Measurements from ENCODE around the gene SRSF1. TPM values are rescaled to one million over a fixed set of nuclear protein-coding genes. Genes with fewer than 3 reads are reported as not detected.

SRSF1 gene
- total RNA-seq, 4 donors from 2014 or later: 136 to 185 (median 156) TPM

GRCh38 chr17:57972151-57972550 is 34.9 kb downstream of the SRSF1 start:
- Histone ChIP-seq H3K4me3 (no peak overlapping the region), H3K36me3 (peaks cover 28 to 61% (median 44%) of the 10 kb centered on the region in 4 donors), H3K27ac (replicated peaks in 1 of 4) (no peak overlapping the region), H3K9me3 (no peaks in the 10 kb centered on the region), H3K4me1 (peaks cover 24 to 31% (median 24%) of the 10 kb centered on the region in 4 donors), H3K27me3 (no peaks in the 10 kb centered on the region)
- TF ChIP-seq EP300 (IDR thresholded peaks at IDR 0.05): no peak
- no peak for TF ChIP-seq POLR2A (IDR thresholded peaks at IDR 0.05; ENCODE audit: low read depth)
- TF ChIP-seq POLR2AphosphoS5 (IDR thresholded peaks at IDR 0.05): no peak
- no peak for TF ChIP-seq CTCF (IDR thresholded peaks at IDR 0.05)
- peak; percentile 50 for DNase-seq (ENCODE audit: extremely low spot score)
- intact Hi-C loops (cut with DNase I): no loop called here
- WGBS: 44% methylated on average over 1 of the region's 1 CpG

- Histone ChIP-seq H3K36me3 (peaks cover 22 to 55% (median 39%) of the 10 kb centered on the region in 4 donors), H3K27me3 (no peaks in the 10 kb centered on the region), H3K4me3 (no peak overlapping the region), H3K9me3 (no peaks in the 10 kb centered on the region), H3K4me1 (peaks cover 19 to 31% (median 23%) of the 10 kb centered on the region in 4 donors), H3K27ac (replicated peaks in 1 of 4) (no peak overlapping the region)
- TF ChIP-seq POLR2AphosphoS5 (IDR thresholded peaks at IDR 0.05) (no peak), EP300 (IDR thresholded peaks at IDR 0.05) (no peak), POLR2A (IDR thresholded peaks at IDR 0.05; ENCODE audit: low read depth) (no peak), CTCF (IDR thresholded peaks at IDR 0.05) (no peak)
- peak; percentile 50 for DNase-seq (ENCODE audit: extremely low spot score)
- intact Hi-C loops (cut with DNase I): no loop called here
- 73% methylated on average over 10 of the region's 10 CpGs for WGBS
Observed at GRCh38 chr17:57971572-57971971, 35.5 kb downstream of the SRSF1 start.

- Histone ChIP-seq H3K4me3 (no peak overlapping the region), H3K27ac (replicated peaks in 1 of 4) (peak overlapping the region in 1 of 4 donors; percentile 15), H3K36me3 (peaks cover 19 to 47% (median 30%) of the 10 kb centered on the region in 4 donors), H3K4me1 (peaks cover 14 to 30% (median 14%) of the 10 kb centered on the region in 4 donors), H3K27me3 (no peaks in the 10 kb centered on the region), H3K9me3 (no peaks in the 10 kb centered on the region)
- intact Hi-C loops (cut with DNase I): no loop called here
- WGBS: 50% methylated on average over 4 of the region's 4 CpGs
- TF ChIP-seq EP300 (IDR thresholded peaks at IDR 0.05) (no peak), POLR2AphosphoS5 (IDR thresholded peaks at IDR 0.05) (no peak), POLR2A (IDR thresholded peaks at IDR 0.05; ENCODE audit: low read depth) (no peak)
- DNase-seq (ENCODE audit: extremely low spot score): peak; percentile 57
Observed at GRCh38 chr17:57970710-57971109, 36.3 kb downstream of the SRSF1 start.

- TF ChIP-seq EP300 (IDR thresholded peaks at IDR 0.05) (no peak), POLR2A (IDR thresholded peaks at IDR 0.05; ENCODE audit: low read depth) (no peak), POLR2AphosphoS5 (IDR thresholded peaks at IDR 0.05) (no peak)
- intact Hi-C loops (cut with DNase I): no loop called here
- WGBS: 67% methylated on average over 1 of the region's 1 CpG
- H3K4me1 ChIP-seq: peaks cover 0 to 13% (median 0%) of the 10 kb centered on the region in 4 donors
- H3K27me3 ChIP-seq: no peaks in the 10 kb centered on the region
- H3K9me3 ChIP-seq: no peaks in the 10 kb centered on the region
- H3K4me3 ChIP-seq: no peak overlapping the region
- no peak overlapping the region for H3K27ac ChIP-seq (replicated peaks in 1 of 4)
- DNase-seq (ENCODE audit: extremely low spot score): peak; percentile 42
- H3K36me3 ChIP-seq: peaks cover 7 to 25% (median 12%) of the 10 kb centered on the region in 4 donors
Observed at GRCh38 chr17:57968456-57968855, 38.6 kb downstream of the SRSF1 start.

- no peaks in the 10 kb centered on the region for H3K9me3 ChIP-seq
- H3K36me3 ChIP-seq: peaks cover 0 to 10% (median 4%) of the 10 kb centered on the region in 4 donors
- no peak overlapping the region for H3K4me3 ChIP-seq
- WGBS: 94% methylated on average over 5 of the region's 5 CpGs
- peaks cover 0 to 5% (median 0%) of the 10 kb centered on the region in 4 donors for H3K4me1 ChIP-seq
- TF ChIP-seq EP300 (IDR thresholded peaks at IDR 0.05) (no peak), POLR2A (IDR thresholded peaks at IDR 0.05; ENCODE audit: low read depth) (no peak), POLR2AphosphoS5 (IDR thresholded peaks at IDR 0.05) (no peak), CTCF (IDR thresholded peaks at IDR 0.05) (no peak)
- no peak overlapping the region for H3K27ac ChIP-seq (replicated peaks in 1 of 4)
- intact Hi-C loops (cut with DNase I): no loop called here
- peak; percentile 77 for DNase-seq (ENCODE audit: extremely low spot score)
- no peaks in the 10 kb centered on the region for H3K27me3 ChIP-seq
Observed at GRCh38 chr17:57966875-57967274, 40.2 kb downstream of the SRSF1 start.

- no peaks in the 10 kb centered on the region for H3K27me3 ChIP-seq
- peaks cover 0 to 5% (median 2%) of the 10 kb centered on the region in 4 donors for H3K36me3 ChIP-seq
Observed at GRCh38 chr17:57966246-57966645, 40.8 kb downstream of the SRSF1 start.

More at GRCh38 chr17:57966246-57966645, 40.8 kb downstream of the SRSF1 start:
- DNase-seq (ENCODE audit: extremely low spot score): peak; percentile 79
- intact Hi-C loops (cut with DNase I): no loop called here
- TF ChIP-seq CTCF (IDR thresholded peaks at IDR 0.05) (no peak), POLR2AphosphoS5 (IDR thresholded peaks at IDR 0.05) (no peak), EP300 (IDR thresholded peaks at IDR 0.05) (no peak), POLR2A (IDR thresholded peaks at IDR 0.05; ENCODE audit: low read depth) (no peak)
- 92% methylated on average over 5 of the region's 5 CpGs for WGBS
- Histone ChIP-seq H3K27ac (replicated peaks in 1 of 4) (no peak overlapping the region), H3K4me3 (no peak overlapping the region), H3K9me3 (no peaks in the 10 kb centered on the region), H3K4me1 (no peaks in the 10 kb centered on the region)

All from esophagus muscularis mucosa (tissue), 4 donors.